GM23248 (cell line): ENCODE measurements around the gene ROBO2. TPM values are rescaled to one million over a fixed set of nuclear protein-coding genes. Genes with fewer than 3 reads are reported as not detected.
A peak's percentile ranks its signal among the peaks of the same experiment; 100 is the strongest.

ENCODE experiments used
- DNase-seq: peaks from one replicate; pipeline ENCODE4 v3.0.0-alpha.2; 2015
- H2AFZ ChIP-seq: fragments of 200-600 bp; sonication (generic); 2 replicates; pipeline ENCODE4 v1.6.1; 2016; ENCODE audit warnings: antibody characterized with exemption
- H3F3A ChIP-seq: fragments of 200-600 bp; sonication (generic); 2 replicates; pipeline ENCODE4 v1.6.1; 2016; ENCODE audit warnings: mild to moderate bottlenecking, antibody characterized with exemption, mixed run types; ENCODE audit not compliant: insufficient read depth
- H3K27ac ChIP-seq: fragments of 200-600 bp; sonication (generic); 2 replicates; pipeline ENCODE4 v1.5.1; 2016; ENCODE audit warnings: mild to moderate bottlenecking
- H3K27me3 ChIP-seq: fragments of 200-600 bp; sonication (generic); replicated peaks from 2 replicates; pipeline ENCODE4 v1.6.1; 2016; ENCODE audit warnings: mild to moderate bottlenecking; ENCODE audit not compliant: insufficient read depth
- H3K36me3 ChIP-seq: fragments of 200-600 bp; sonication (generic); 2 replicates; pipeline ENCODE4 v1.6.1; 2016; ENCODE audit warnings: low read depth, mild to moderate bottlenecking
- H3K4me1 ChIP-seq: fragments of 200-600 bp; sonication (generic); 2 replicates; pipeline ENCODE4 v1.6.1; 2016; ENCODE audit warnings: mild to moderate bottlenecking; ENCODE audit not compliant: insufficient read depth
- H3K4me2 ChIP-seq: fragments of 200-600 bp; sonication (generic); one replicate; pipeline ENCODE4 v1.6.1; 2016; ENCODE audit warnings: mild to moderate bottlenecking; ENCODE audit not compliant: unreplicated experiment
- H3K4me3 ChIP-seq: fragments of 200-600 bp; sonication (generic); 2 replicates; pipeline ENCODE4 v1.5.1; 2016; ENCODE audit warnings: mild to moderate bottlenecking
- H3K79me2 ChIP-seq: fragments of 200-600 bp; sonication (generic); 2 replicates; pipeline ENCODE4 v1.6.1; 2016; ENCODE audit warnings: mild to moderate bottlenecking; ENCODE audit not compliant: insufficient read depth
- H3K9ac ChIP-seq: fragments of 200-600 bp; sonication (generic); 2 replicates; pipeline ENCODE4 v1.6.1; 2016; ENCODE audit warnings: mild to moderate bottlenecking
- H3K9me2 ChIP-seq: fragments of 200-600 bp; sonication (generic); 2 replicates; pipeline ENCODE4 v1.6.1; 2016; ENCODE audit warnings: mixed run types, mild to moderate bottlenecking, moderate library complexity; ENCODE audit not compliant: insufficient read depth
- H3K9me3 ChIP-seq: fragments of 200-600 bp; sonication (generic); one replicate; pipeline ENCODE4 v1.6.1; 2017; ENCODE audit warnings: low read depth
- H4K20me1 ChIP-seq: fragments of 200-600 bp; sonication (generic); 2 replicates; pipeline ENCODE4 v1.6.0; 2016; ENCODE audit not compliant: insufficient read depth
- EZH2 ChIP-seq: fragments of 200-600 bp; sonication (generic); IDR thresholded peaks from 2 replicates; pipeline ENCODE4 v1.6.1; 2018; ENCODE audit warnings: antibody characterized with exemption, mild to moderate bottlenecking; ENCODE audit not compliant: insufficient read depth, poor library complexity, severe bottlenecking
- EZH2phosphoT487 ChIP-seq: fragments of 200-600 bp; sonication (generic); IDR thresholded peaks from 2 replicates; pipeline ENCODE4 v1.6.1; 2018; ENCODE audit warnings: antibody characterized with exemption, moderate library complexity, mild to moderate bottlenecking, low read depth; ENCODE audit not compliant: insufficient read depth
- WGBS, 2 experiments: methylation state at CpG; one replicate each; pipeline ENCODE4 v1.1.6; 2015 to 2017; ENCODE audit warnings: low lambda C conversion rate in 2 of 2, low coverage in 1 of 2; ENCODE audit errors: missing lambda C conversion rate in 2 of 2; 5-methylcytosine and 5-hydroxymethylcytosine counted together
- in situ Hi-C: fragments of 300-500 bp; cut with MboI; formaldehyde crosslinking; loops from 2 replicates; pipeline ENCODE4 v1.15.0; 2020
- polyA plus RNA-seq: library from polyadenylated mRNA; unstranded; fragments of >200 nt; fragmentation: Nextera tagmentation; extraction: Ambion mirVana; gene quantifications from 2 replicates; pipeline ENCODE4 v1.2.1, GENCODE V29; 2016
- total RNA-seq: library from RNA; depleted of rRNA; stranded (reverse); fragments of >200 nt; shearing (Covaris generic); gene quantifications from 2 replicates; pipeline ENCODE4 v1.2.3, GENCODE V29; 2014

ROBO2 gene
- total and polyA plus RNA-seq, 2 experiments from 2014 or later, result under 0.01 to 0.05 TPM

GRCh38 chr3:77365152-77365551 is 325.3 kb downstream of the ROBO2 start:
- H3K4me2 ChIP-seq, result no peak overlapping the region
- H3K79me2 ChIP-seq, result no peaks in the 10 kb centered on the region
- no peaks in the 10 kb centered on the region for H3F3A ChIP-seq
- no peaks in the 10 kb centered on the region for H3K4me1 ChIP-seq
- no peak overlapping the region for H3K9ac ChIP-seq
- no peaks in the 10 kb centered on the region for H3K36me3 ChIP-seq
- H2AFZ ChIP-seq, result no peak overlapping the region
- no peak for DNase-seq
- 59 to 71% methylated on average over 1 of the region's 1 CpG for WGBS, 2 experiments
- no peaks in the 10 kb centered on the region for H4K20me1 ChIP-seq
- H3K9me3 ChIP-seq, result no peaks in the 10 kb centered on the region
- H3K27me3 ChIP-seq, result no peaks in the 10 kb centered on the region
- H3K9me2 ChIP-seq, result no peaks in the 10 kb centered on the region
- in situ Hi-C loops, result no loop called here
- H3K27ac ChIP-seq, result no peak overlapping the region
- TF ChIP-seq EZH2phosphoT487 (no peak), EZH2 (no peak)
- H3K4me3 ChIP-seq, result no peak overlapping the region

- TF ChIP-seq EZH2phosphoT487 (no peak), EZH2 (no peak)
- no peaks in the 10 kb centered on the region for H3F3A ChIP-seq
- no peaks in the 10 kb centered on the region for H3K36me3 ChIP-seq
- no peak overlapping the region for H3K4me2 ChIP-seq
- H3K27me3 ChIP-seq, result no peaks in the 10 kb centered on the region
- no peaks in the 10 kb centered on the region for H4K20me1 ChIP-seq
- H2AFZ ChIP-seq, result no peak overlapping the region
- H3K9me3 ChIP-seq, result no peaks in the 10 kb centered on the region
- in situ Hi-C loops, result no loop called here
- WGBS, 2 experiments, result 17 to 18% methylated on average over 5 of the region's 5 CpGs
- peak; percentile 49 for DNase-seq
- H3K27ac ChIP-seq, result no peak overlapping the region
- H3K9ac ChIP-seq, result no peak overlapping the region
- H3K4me3 ChIP-seq, result no peak overlapping the region
- no peaks in the 10 kb centered on the region for H3K79me2 ChIP-seq
- H3K9me2 ChIP-seq, result no peaks in the 10 kb centered on the region
- no peaks in the 10 kb centered on the region for H3K4me1 ChIP-seq
Measured at GRCh38 chr3:77370413-77370812, 330.5 kb downstream of the ROBO2 start.

GRCh38 chr3:77372018-77372417 is 332.1 kb downstream of the ROBO2 start:
- 76 to 79% methylated on average over 3 of the region's 3 CpGs for WGBS, 2 experiments
- H3K9me2 ChIP-seq, result no peaks in the 10 kb centered on the region
- H3K36me3 ChIP-seq, result no peaks in the 10 kb centered on the region
- DNase-seq, result no peak
- no peaks in the 10 kb centered on the region for H3K27me3 ChIP-seq
- H3K9ac ChIP-seq, result no peak overlapping the region
- in situ Hi-C loops, result no loop called here
- H3K4me2 ChIP-seq, result no peak overlapping the region
- H3K27ac ChIP-seq, result no peak overlapping the region
- no peak for TF ChIP-seq EZH2
- no peak for TF ChIP-seq EZH2phosphoT487
- H3F3A ChIP-seq, result no peaks in the 10 kb centered on the region
- H2AFZ ChIP-seq, result no peak overlapping the region
- no peaks in the 10 kb centered on the region for H4K20me1 ChIP-seq
- no peaks in the 10 kb centered on the region for H3K79me2 ChIP-seq
- H3K4me1 ChIP-seq, result no peaks in the 10 kb centered on the region
- H3K9me3 ChIP-seq, result no peaks in the 10 kb centered on the region
- no peak overlapping the region for H3K4me3 ChIP-seq

- H3K79me2 ChIP-seq, result no peaks in the 10 kb centered on the region
- H3K27ac ChIP-seq, result no peak overlapping the region
- no peaks in the 10 kb centered on the region for H3K36me3 ChIP-seq
- TF ChIP-seq EZH2 (no peak), EZH2phosphoT487 (no peak)
- H4K20me1 ChIP-seq, result no peaks in the 10 kb centered on the region
- no peak overlapping the region for H3K4me3 ChIP-seq
- in situ Hi-C loops, result no loop called here
- H3K9me3 ChIP-seq, result no peaks in the 10 kb centered on the region
- DNase-seq, result no peak
- H3K4me2 ChIP-seq, result no peak overlapping the region
- H3K9ac ChIP-seq, result no peak overlapping the region
- 82 to 84% methylated on average over 2 of the region's 2 CpGs for WGBS, 2 experiments
- H3F3A ChIP-seq, result no peaks in the 10 kb centered on the region
- no peaks in the 10 kb centered on the region for H3K27me3 ChIP-seq
- H3K4me1 ChIP-seq, result no peaks in the 10 kb centered on the region
- H3K9me2 ChIP-seq, result no peaks in the 10 kb centered on the region
- H2AFZ ChIP-seq, result no peak overlapping the region
Measured at GRCh38 chr3:77372634-77373346, 332.9 kb downstream of the ROBO2 start.

- TF ChIP-seq EZH2phosphoT487 (no peak), EZH2 (no peak)
- WGBS, 2 experiments, result 86 to 87% methylated on average over 6 of the region's 6 CpGs
- in situ Hi-C loops, result no loop called here
- DNase-seq, result no peak
- H2AFZ ChIP-seq, result no peak overlapping the region
- H3K9me3 ChIP-seq, result no peaks in the 10 kb centered on the region
- H3K9ac ChIP-seq, result no peak overlapping the region
- no peak overlapping the region for H3K4me3 ChIP-seq
- no peak overlapping the region for H3K27ac ChIP-seq
- H3K4me1 ChIP-seq, result no peaks in the 10 kb centered on the region
- H3K27me3 ChIP-seq, result no peaks in the 10 kb centered on the region
- H3K79me2 ChIP-seq, result no peaks in the 10 kb centered on the region
- no peaks in the 10 kb centered on the region for H3F3A ChIP-seq
- no peaks in the 10 kb centered on the region for H4K20me1 ChIP-seq
- H3K9me2 ChIP-seq, result no peaks in the 10 kb centered on the region
- H3K4me2 ChIP-seq, result no peak overlapping the region
- no peaks in the 10 kb centered on the region for H3K36me3 ChIP-seq
Measured at GRCh38 chr3:77373619-77374018, 333.7 kb downstream of the ROBO2 start.
